ENCODE results near the gene NEUROD1.

- no peak for TF ChIP-seq CTCF (IDR thresholded peaks at IDR 0.05)
- TF ChIP-seq POLR2A (IDR thresholded peaks at IDR 0.05), result no peak
Observed at GRCh38 chr2:181680055-181680936, at the start of gene NEUROD1.
